Pancreas (tissue), 10 donors: ENCODE results near the gene ATP9A. TPM values are rescaled to one million over a fixed set of nuclear protein-coding genes. Genes with fewer than 3 reads are reported as not detected.

Experiments used
- ATAC-seq, 4 donors: fragments of 200-7000 bp; cut with Tn5 transposase; one replicate each; pipeline versions ENCODE4 v1.8.0 to v1.9.1; 2020; ENCODE audit warnings: mild to moderate bottlenecking in 4 of 4, moderate library complexity in 4 of 4
- DNase-seq, 6 donors: peaks; one replicate each; pipeline ENCODE4 v3.0.0-alpha.2; 2020
- FAIRE-seq: peaks from 2 replicates; lab custom pipeline; 2012; peaks lifted over from hg19 to GRCh38; lab: Jason Lieb, UNC
- H3K27ac ChIP-seq, 4 donors: fragments of 200-600 bp; sonication (generic); 1 replicate in 3 of 4; 2 replicates in 1 of 4; pipeline versions ENCODE4 v1.5.0 to v1.8.0; 2020
- H3K27me3 ChIP-seq, 4 donors: fragments of 200-600 bp; one replicate each; pipeline ENCODE4 v1.8.0; 2021
- H3K36me3 ChIP-seq, 3 donors: fragments of 200-600 bp; sonication (generic) in 1 of 3; one replicate each; pipeline versions ENCODE4 v1.5.0 to v1.8.0; 2020 to 2021
- H3K4me1 ChIP-seq, 3 donors: fragments of 200-600 bp; one replicate each; pipeline ENCODE4 v1.8.0; 2021
- H3K4me3 ChIP-seq, 4 donors: fragments of 200-600 bp; sonication (generic) in 2 of 4; one replicate each; pipeline versions ENCODE4 v1.5.0 to v1.8.0; 2020 to 2021
- H3K9me3 ChIP-seq, 4 donors: fragments of 200-600 bp; one replicate each; pipeline ENCODE4 v1.8.0; 2021
- WGBS, 2 donors: extraction: QIAGEN DNeasy Blood & Tissue Kit; methylation state at CpG; one replicate each; pipeline ENCODE4 v1.1.7; 2013; 5-methylcytosine and 5-hydroxymethylcytosine counted together
- intact Hi-C, 3 donors: fragments of 100-400 bp; cut with DNase I; formaldehyde crosslinking; loops; one replicate each; pipeline versions ENCODE4 v1.11.1 to v1.14.2; 2022
- polyA plus RNA-seq, 2 donors: library from polyadenylated mRNA; stranded (reverse); fragments of 200-250 nt; gene quantifications; one replicate each; pipeline ENCODE4 v1.2.3, GENCODE V29; 2013
- total RNA-seq, 6 donors: library from RNA; stranded (reverse); fragmentation: NEBNext Ultra II Directional in 4 of 6; extraction: Animal tissue kit (Norgen Biotek cat#: 25700) in 4 of 6; gene quantifications; one replicate each; pipeline versions ENCODE4 v1.2.1 to v1.2.4, GENCODE V29; 2021 to 2023
- TF ChIP-seq, protein P1 (sequence below), 4 donors: fragments of 200-600 bp; sonication (generic) in 3 of 4; IDR thresholded peaks; one replicate each; pipeline versions ENCODE4 v1.5.0 to v1.8.0; 2021; ENCODE audit warnings: antibody characterized with exemption in 4 of 4
- donor health status: healthy with polysubstance abuse.
- donor health status: DM: no; HTN: no; CAD: no; lungs with moderate emphysema.
- donor health status: DM: no; HTN: no; CAD: no.
- donor health status: control.
- donor health status: control.
- donor health status: Bipolar disorder and iron deficiency.
- donor health status: DM: yes; HTN: yes; CAD: no.
- donor health status: DM: no; HTN: no; CAD: no.
- donor health status: DM: no; HTN: no; CAD: no.
- donor health status: DM: yes; HTN: yes; CAD: no.

Gene ATP9A
- total and polyA plus RNA-seq, 8 donors = 5.8 to 41.0 (median 20.0) TPM

DNA sequence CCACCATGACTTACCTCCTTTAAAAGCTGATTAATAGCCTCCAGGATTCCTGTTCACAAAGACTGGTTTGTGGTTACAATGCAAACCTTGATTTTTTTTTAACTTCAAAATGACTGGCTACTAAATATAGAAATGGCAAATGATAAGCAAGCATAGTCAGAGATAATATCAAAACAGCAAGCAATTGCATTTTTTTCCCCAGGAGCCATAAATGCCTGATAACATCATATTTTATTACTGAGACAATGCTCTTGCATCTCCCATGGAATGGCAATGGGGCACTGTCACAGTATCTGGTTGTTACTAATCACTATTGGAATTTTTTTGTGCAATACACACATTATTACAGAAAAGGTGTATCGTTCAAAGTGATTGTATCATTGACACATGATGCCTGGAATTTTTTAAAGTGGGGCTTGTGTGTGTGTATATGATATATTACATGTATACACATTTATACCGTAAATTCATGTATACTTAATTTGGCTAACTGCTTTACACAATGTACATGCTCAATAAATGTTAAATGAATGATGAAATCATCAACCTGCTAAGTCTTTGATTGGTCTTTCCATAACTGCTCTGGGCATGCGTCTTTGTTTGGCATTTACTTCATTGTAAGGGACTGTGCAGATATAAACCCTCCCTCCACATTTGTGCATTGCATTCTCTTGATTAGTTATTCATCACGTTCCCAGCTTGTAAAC is 35.1 kb upstream of the ATP9A start:
- DNase-seq (no peak), FAIRE-seq (no peak), ATAC-seq (no peak)
- Histone ChIP-seq H3K4me3 (no peak overlapping the region), H3K27ac (no peak overlapping the region), H3K4me1 (peaks cover 0 to 14% (median 0%) of the 10 kb centered on the region in 3 donors), H3K9me3 (no peaks in the 10 kb centered on the region), H3K36me3 (no peaks in the 10 kb centered on the region), H3K27me3 (no peaks in the 10 kb centered on the region)
- 60 to 78% methylated on average over 4 of the region's 4 CpGs for WGBS, 2 donors
- intact Hi-C loops = no loop called here
- TF ChIP-seq, protein P1, sequence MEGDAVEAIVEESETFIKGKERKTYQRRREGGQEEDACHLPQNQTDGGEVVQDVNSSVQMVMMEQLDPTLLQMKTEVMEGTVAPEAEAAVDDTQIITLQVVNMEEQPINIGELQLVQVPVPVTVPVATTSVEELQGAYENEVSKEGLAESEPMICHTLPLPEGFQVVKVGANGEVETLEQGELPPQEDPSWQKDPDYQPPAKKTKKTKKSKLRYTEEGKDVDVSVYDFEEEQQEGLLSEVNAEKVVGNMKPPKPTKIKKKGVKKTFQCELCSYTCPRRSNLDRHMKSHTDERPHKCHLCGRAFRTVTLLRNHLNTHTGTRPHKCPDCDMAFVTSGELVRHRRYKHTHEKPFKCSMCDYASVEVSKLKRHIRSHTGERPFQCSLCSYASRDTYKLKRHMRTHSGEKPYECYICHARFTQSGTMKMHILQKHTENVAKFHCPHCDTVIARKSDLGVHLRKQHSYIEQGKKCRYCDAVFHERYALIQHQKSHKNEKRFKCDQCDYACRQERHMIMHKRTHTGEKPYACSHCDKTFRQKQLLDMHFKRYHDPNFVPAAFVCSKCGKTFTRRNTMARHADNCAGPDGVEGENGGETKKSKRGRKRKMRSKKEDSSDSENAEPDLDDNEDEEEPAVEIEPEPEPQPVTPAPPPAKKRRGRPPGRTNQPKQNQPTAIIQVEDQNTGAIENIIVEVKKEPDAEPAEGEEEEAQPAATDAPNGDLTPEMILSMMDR (IDR thresholded peaks at IDR 0.05) = no peak

DNA sequence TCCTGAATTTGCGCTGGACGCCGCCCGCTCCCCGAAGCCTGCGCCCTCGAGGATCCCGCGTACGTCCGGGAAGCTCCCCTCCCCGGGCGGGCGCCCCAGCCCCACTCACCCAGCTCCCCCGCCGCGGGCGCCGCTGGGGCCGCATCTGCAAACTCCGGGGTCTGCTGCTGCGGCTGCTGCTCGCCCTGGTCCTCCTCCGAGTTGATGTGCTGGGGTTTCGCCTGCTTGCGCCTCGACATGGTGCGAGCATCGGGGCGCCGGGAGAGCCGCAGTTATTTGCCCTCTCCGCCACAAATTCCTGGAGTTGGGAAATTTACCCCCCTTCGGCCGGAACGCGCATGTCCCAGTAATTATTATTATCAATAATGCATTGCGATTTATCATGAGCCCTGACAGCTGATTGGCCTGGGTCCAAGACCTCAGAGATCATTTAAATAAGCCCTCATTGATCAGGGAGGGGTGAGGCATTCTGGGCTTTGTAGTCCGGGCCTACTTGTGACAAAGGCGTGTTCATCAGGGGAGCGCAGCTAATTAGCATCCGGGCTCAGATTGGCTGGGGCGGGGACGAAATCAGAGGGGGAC is 34.1 kb upstream of the ATP9A start, which contains the start of gene SALL4:
TSS of gene SALL4 (minus strand) at position 352 of the 582 bp plus-strand sequence. CDS start at position 239, 113 bp downstream.
- Histone ChIP-seq H3K9me3 (no peaks in the 10 kb centered on the region), H3K36me3 (no peaks in the 10 kb centered on the region), H3K27me3 (no peaks in the 10 kb centered on the region), H3K4me1 (peaks cover 0 to 14% (median 0%) of the 10 kb centered on the region in 3 donors), H3K27ac (peak within 1 kb of the TSS; percentile 35 to 75 (median 44)), H3K4me3 (peak within 1 kb of the TSS; percentile 8 to 53 (median 38))
- DNase-seq (peak; percentile 18 to 64 (median 54)), ATAC-seq (peak; percentile 7 to 61 (median 22)), FAIRE-seq (no peak)
- intact Hi-C loops = no loop called here
- WGBS, 2 donors = 16% methylated on average over 44 of the region's 44 CpGs
- TF ChIP-seq, protein P1 (IDR thresholded peaks at IDR 0.05) = no peak

DNA sequence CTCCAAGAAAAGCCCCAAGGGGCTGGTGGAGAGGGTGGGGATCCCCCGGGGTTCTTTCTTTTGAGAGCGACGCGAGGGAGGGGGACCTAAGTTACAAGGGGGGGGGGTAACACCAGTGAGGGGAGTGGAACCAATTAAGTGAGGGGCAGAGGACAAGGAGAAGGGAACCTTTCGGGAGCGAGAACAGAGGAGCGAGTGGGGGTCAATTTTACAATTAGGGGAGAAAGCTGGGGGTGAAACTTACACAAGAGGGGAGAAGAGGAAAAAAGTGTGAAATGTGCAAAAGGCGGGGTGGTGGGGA is 33.6 kb upstream of the ATP9A start:
- H3K4me1 ChIP-seq = peaks cover 0 to 14% (median 0%) of the 10 kb centered on the region in 3 donors
- peak overlapping the region; percentile 8 to 53 (median 38) for H3K4me3 ChIP-seq
- peak overlapping the region; percentile 35 to 75 (median 44) for H3K27ac ChIP-seq
- FAIRE-seq = no peak
- 0 to 9% methylated on average over 5 to 8 of the region's 8 CpGs for WGBS, 2 donors
- H3K36me3 ChIP-seq = no peaks in the 10 kb centered on the region
- peak in 2 of 4 donors; percentile 4 to 13 for ATAC-seq
- TF ChIP-seq, protein P1 (IDR thresholded peaks at IDR 0.05) = no peak
- no peaks in the 10 kb centered on the region for H3K9me3 ChIP-seq
- intact Hi-C loops = no loop called here
- DNase-seq = no peak
- H3K27me3 ChIP-seq = no peaks in the 10 kb centered on the region

DNA sequence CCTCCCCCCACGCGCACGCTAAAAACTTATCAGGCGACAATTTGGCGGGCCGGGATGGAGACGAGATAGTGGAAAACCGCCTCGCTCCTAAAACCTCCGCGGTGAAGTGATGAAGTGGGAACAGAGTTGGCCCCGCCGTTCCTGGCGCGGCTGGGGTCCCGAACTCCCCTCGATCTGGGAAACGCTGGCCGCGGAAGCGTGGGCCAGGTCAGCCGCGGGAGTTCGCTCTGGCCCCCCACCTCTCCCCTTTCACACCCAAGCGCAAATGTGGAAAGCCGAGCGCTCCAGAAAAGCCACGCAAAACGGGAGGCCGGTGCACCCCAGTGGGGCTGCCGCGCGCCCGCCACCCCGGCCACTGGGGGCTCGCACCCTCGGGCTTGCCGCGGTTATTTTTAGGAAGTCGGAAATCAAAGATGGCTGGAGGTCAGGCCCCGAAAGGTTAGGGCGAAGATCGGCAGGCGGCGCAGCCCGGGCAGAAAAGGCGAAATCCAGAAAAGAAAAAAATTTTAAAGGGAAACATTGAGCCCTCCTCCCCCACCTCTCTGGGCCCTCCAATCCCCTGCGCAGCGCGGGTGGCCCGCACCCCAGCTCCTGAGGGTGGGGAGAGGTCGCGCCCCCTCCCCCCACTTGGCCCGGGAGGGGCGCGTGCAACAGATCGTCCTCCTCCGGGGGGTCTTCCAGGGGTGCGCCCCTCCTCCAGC is 33.1 kb upstream of the ATP9A start:
- H3K4me1 ChIP-seq = peaks cover 0 to 14% (median 0%) of the 10 kb centered on the region in 3 donors

More for the DNA sequence above, 33.1 kb upstream of the ATP9A start:
- FAIRE-seq = no peak
- no peaks in the 10 kb centered on the region for H3K36me3 ChIP-seq
- H3K9me3 ChIP-seq = no peaks in the 10 kb centered on the region
- peak; percentile 14 to 42 (median 38) for ATAC-seq
- TF ChIP-seq, protein P1 (IDR thresholded peaks at IDR 0.05) = no peak
- H3K27me3 ChIP-seq = no peaks in the 10 kb centered on the region
- 1 to 2% methylated on average over 58 to 59 of the region's 59 CpGs for WGBS, 2 donors
- H3K27ac ChIP-seq = peak overlapping the region; percentile 35 to 75 (median 44)
- peak overlapping the region; percentile 8 to 53 (median 38) for H3K4me3 ChIP-seq
- intact Hi-C loops = no loop called here
- peak in 3 of 6 donors; percentile 21 to 52 (median 29) for DNase-seq
